Breast epithelium (tissue), 4 donors: Measurements from ENCODE around the gene SYTL4. TPM values are rescaled to one million over a fixed set of nuclear protein-coding genes. Genes with fewer than 3 reads are reported as not detected.
"Not testable (repeated sequence)": the region's sequence is repeated elsewhere in the genome, so short reads cannot be mapped to it uniquely, and the experiment has no call there.

ENCODE experiments used
- DNase-seq, 2 donors: peaks; one replicate each; pipeline ENCODE4 v3.0.0-alpha.2; 2019; ENCODE audit warnings: low spot score in 2 of 2
- H3K27ac ChIP-seq, 2 donors: fragments of 200-600 bp; sonication (generic) in 1 of 2; one replicate each; pipeline ENCODE4 v1.5.1; 2016 to 2019; ENCODE audit warnings: mild to moderate bottlenecking in 1 of 2
- H3K27me3 ChIP-seq, 2 donors: fragments of 200-600 bp; sonication (generic) in 1 of 2; one replicate each; pipeline versions ENCODE4 v1.5.1 to v1.6.0; 2017 to 2019; ENCODE audit warnings: control low read depth in 1 of 2, mild to moderate bottlenecking in 1 of 2
- H3K36me3 ChIP-seq: fragments of 200-600 bp; one replicate; pipeline ENCODE4 v1.5.1; 2019
- H3K4me1 ChIP-seq, 2 donors: fragments of 200-600 bp; sonication (generic); one replicate each; pipeline ENCODE4 v1.5.1; 2016 to 2019; ENCODE audit warnings: control low read depth in 1 of 2
- H3K4me3 ChIP-seq, 3 donors: fragments of 200-600 bp; sonication (generic); 1 replicate in 2 of 3; 2 replicates in 1 of 3; pipeline ENCODE4 v1.5.1; 2016 to 2019; ENCODE audit warnings: mild to moderate bottlenecking in 3 of 3, moderate library complexity in 2 of 3
- H3K9me3 ChIP-seq, 2 donors: fragments of 200-600 bp; sonication (generic) in 1 of 2; one replicate each; pipeline ENCODE4 v1.5.1; 2016 to 2019; ENCODE audit warnings: control low read depth in 1 of 2
- CTCF ChIP-seq, 3 donors: fragments of 450-650 bp; IDR thresholded peaks; one replicate each; pipeline ENCODE4 v1.5.1; 2016 to 2017; ENCODE audit warnings: antibody characterized with exemption in 3 of 3, mild to moderate bottlenecking in 3 of 3, moderate library complexity in 3 of 3
- POLR2A ChIP-seq: fragments of 450-650 bp; IDR thresholded peaks from one replicate; pipeline ENCODE4 v1.6.1; 2016; ENCODE audit warnings: antibody characterized with exemption, mild to moderate bottlenecking, moderate library complexity
- POLR2AphosphoS5 ChIP-seq, 3 donors: sonication (generic); formaldehyde crosslinking; IDR thresholded peaks; one replicate each; pipeline ENCODE4 v1.6.1; 2017; ENCODE audit warnings: antibody characterized with exemption in 3 of 3
- intact Hi-C: fragments of 100-400 bp; cut with DNase I; formaldehyde crosslinking; loops from one replicate; pipeline ENCODE4 v1.15.1; 2023; ENCODE audit warnings: low total_unique reads
- total RNA-seq, 3 donors: library from RNA; depleted of rRNA; stranded (reverse); fragments of >200 nt; gene quantifications; one replicate each; pipeline ENCODE4 v1.1.0, GENCODE V29; 2016

Gene SYTL4
- 10 to 100 TPM; 19.3 to 29.9 (median 25.2) TPM for total RNA-seq

- peak within 1 kb of the TSS; percentile 35 to 77 for H3K27ac ChIP-seq
- no peaks in the 10 kb centered on the region for H3K4me1 ChIP-seq
- intact Hi-C loops: no loop called here
- no peak for TF ChIP-seq POLR2AphosphoS5 (IDR thresholded peaks at IDR 0.05)
- no peak for TF ChIP-seq CTCF (IDR thresholded peaks at IDR 0.05)
- no peak for TF ChIP-seq POLR2A
- peaks cover 0 to 50% of the 10 kb centered on the region in 2 donors for H3K27me3 ChIP-seq
- H3K9me3 ChIP-seq: no peaks in the 10 kb centered on the region
- H3K36me3 ChIP-seq: no peaks in the 10 kb centered on the region
- H3K4me3 ChIP-seq: peak within 1 kb of the TSS; percentile 63 to 79 (median 72)
- no peak for DNase-seq
These were observed at the start of gene SYTL4 for GRCh38 chrX:100731441-100732281. SYTL4 (minus strand) TSS chrX:100732121; CDS start chrX:100702037, 30,084 bp downstream.

GRCh38 chrX:100769439-100769838, 37.5 kb upstream of the SYTL4 start:
- H3K4me3 ChIP-seq, H3K27me3 ChIP-seq, H3K27ac ChIP-seq, H3K4me1 ChIP-seq, H3K36me3 ChIP-seq, DNase-seq: not testable (repeated sequence)
- intact Hi-C loops: loop anchor here (10.0 kb wide), 1 partner anchor 85 kb away; no protein-coding TSS in a partner anchor
- peaks cover 0 to 12% of the 10 kb centered on the region in 2 donors for H3K9me3 ChIP-seq

- Histone ChIP-seq H3K27ac (no peak overlapping the region), H3K27me3 (peaks cover 0 to 4% of the 10 kb centered on the region in 2 donors), H3K9me3 (peaks cover 0 to 12% of the 10 kb centered on the region in 2 donors), H3K4me1 (no peaks in the 10 kb centered on the region), H3K4me3 (no peak overlapping the region), H3K36me3 (no peaks in the 10 kb centered on the region)
- peak; percentile 52 to 83 for DNase-seq
- intact Hi-C loops: loop anchor here (10.0 kb wide), 1 partner anchor 84 kb away; no protein-coding TSS in a partner anchor
- no peak for TF ChIP-seq POLR2A
- peak; percentile 94 to 99 (median 96) for TF ChIP-seq CTCF (IDR thresholded peaks at IDR 0.05)
- peak in 1 of 3 donors; percentile 27 for TF ChIP-seq POLR2AphosphoS5 (IDR thresholded peaks at IDR 0.05)
These were observed 36.9 kb upstream of the SYTL4 start for GRCh38 chrX:100768679-100769338.

GRCh38 chrX:100750883-100751282, 19.0 kb upstream of the SYTL4 start:
- Histone ChIP-seq H3K36me3 (no peaks in the 10 kb centered on the region), H3K4me1 (no peaks in the 10 kb centered on the region), H3K27ac (no peak overlapping the region), H3K27me3 (peaks cover 0 to 59% of the 10 kb centered on the region in 2 donors), H3K9me3 (no peaks in the 10 kb centered on the region), H3K4me3 (no peak overlapping the region)
- no peak for DNase-seq
- no peak for TF ChIP-seq POLR2A
- TF ChIP-seq POLR2AphosphoS5 (IDR thresholded peaks at IDR 0.05): no peak
- TF ChIP-seq CTCF (IDR thresholded peaks at IDR 0.05): no peak
- intact Hi-C loops: no loop called here

- H3K27me3 ChIP-seq: peaks cover 0 to 62% of the 10 kb centered on the region in 2 donors
- no peaks in the 10 kb centered on the region for H3K4me1 ChIP-seq
- H3K4me3 ChIP-seq: no peak overlapping the region
- intact Hi-C loops: no loop called here
- H3K9me3 ChIP-seq: no peaks in the 10 kb centered on the region
- H3K27ac ChIP-seq: no peak overlapping the region
- DNase-seq: no peak
- no peaks in the 10 kb centered on the region for H3K36me3 ChIP-seq
- TF ChIP-seq CTCF (IDR thresholded peaks at IDR 0.05): no peak
These were observed 16.2 kb upstream of the SYTL4 start for GRCh38 chrX:100748108-100748507.
